Upper lobe of left lung (tissue), 4 donors: ENCODE results near the gene ATP1A2.

ENCODE experiments used
- POLR2A ChIP-seq, 4 donors: fragments of 450-650 bp; IDR thresholded peaks; one replicate each; pipeline ENCODE4 v1.5.1; 2016 to 2017; ENCODE audit warnings: antibody characterized with exemption in 4 of 4, mild to moderate bottlenecking in 2 of 4
- POLR2AphosphoS5 ChIP-seq, 2 donors: sonication (generic); formaldehyde crosslinking; IDR thresholded peaks; one replicate each; pipeline ENCODE4 v1.5.1; 2017; ENCODE audit warnings: antibody characterized with exemption in 2 of 2
- TF ChIP-seq, protein P1 (sequence below), 6 experiments: fragments of 450-650 bp in 4 of 6; fragments of 200-600 bp in 2 of 6; sonication (generic) in 2 of 6; IDR thresholded peaks; one replicate each; pipeline ENCODE4 v1.5.1; 2016 to 2019; ENCODE audit warnings: antibody characterized with exemption in 6 of 6

GRCh38 chr1:160113407-160113806, 2.2 kb upstream of the ATP1A2 start:
- TF ChIP-seq, protein P1, sequence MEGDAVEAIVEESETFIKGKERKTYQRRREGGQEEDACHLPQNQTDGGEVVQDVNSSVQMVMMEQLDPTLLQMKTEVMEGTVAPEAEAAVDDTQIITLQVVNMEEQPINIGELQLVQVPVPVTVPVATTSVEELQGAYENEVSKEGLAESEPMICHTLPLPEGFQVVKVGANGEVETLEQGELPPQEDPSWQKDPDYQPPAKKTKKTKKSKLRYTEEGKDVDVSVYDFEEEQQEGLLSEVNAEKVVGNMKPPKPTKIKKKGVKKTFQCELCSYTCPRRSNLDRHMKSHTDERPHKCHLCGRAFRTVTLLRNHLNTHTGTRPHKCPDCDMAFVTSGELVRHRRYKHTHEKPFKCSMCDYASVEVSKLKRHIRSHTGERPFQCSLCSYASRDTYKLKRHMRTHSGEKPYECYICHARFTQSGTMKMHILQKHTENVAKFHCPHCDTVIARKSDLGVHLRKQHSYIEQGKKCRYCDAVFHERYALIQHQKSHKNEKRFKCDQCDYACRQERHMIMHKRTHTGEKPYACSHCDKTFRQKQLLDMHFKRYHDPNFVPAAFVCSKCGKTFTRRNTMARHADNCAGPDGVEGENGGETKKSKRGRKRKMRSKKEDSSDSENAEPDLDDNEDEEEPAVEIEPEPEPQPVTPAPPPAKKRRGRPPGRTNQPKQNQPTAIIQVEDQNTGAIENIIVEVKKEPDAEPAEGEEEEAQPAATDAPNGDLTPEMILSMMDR (IDR thresholded peaks at IDR 0.05), result no peak
- TF ChIP-seq POLR2A (IDR thresholded peaks at IDR 0.05) (no peak), POLR2AphosphoS5 (IDR thresholded peaks at IDR 0.05) (no peak)
